ENCODE measurements around the gene PHIP. TPM values are rescaled to one million over a fixed set of nuclear protein-coding genes. Genes with fewer than 3 reads are reported as not detected.

PHIP gene
- total RNA-seq, 1 experiment from 2014 or later = 22.6 TPM

DNA sequence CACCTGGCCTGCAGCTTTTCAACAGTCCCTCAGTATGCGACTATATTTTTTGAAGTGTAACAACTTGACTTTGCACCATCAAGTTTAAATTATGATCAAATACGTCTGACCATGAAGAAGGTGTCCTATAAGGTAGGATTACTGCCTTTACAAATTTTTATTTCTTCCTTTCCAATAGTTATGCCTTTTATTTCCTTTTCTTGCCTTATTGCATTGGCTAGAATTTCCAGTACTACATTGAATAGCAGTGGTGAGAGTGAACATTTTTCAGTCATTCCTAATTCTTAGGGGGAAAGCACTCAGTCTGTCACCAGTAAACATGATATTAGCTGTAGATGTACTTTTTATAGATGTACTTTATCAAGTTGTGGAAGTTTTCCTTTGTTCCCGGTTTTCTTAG, 129.3 kb downstream of the PHIP start:
- Histone ChIP-seq H3K9me2 (ENCODE audit: insufficient read depth) (no peaks in the 10 kb centered on the region), H4K20me1 (ENCODE audit: insufficient read depth) (no peaks in the 10 kb centered on the region), H3K9ac (ENCODE audit: low read length) (no peak overlapping the region), H3K79me2 (ENCODE audit: insufficient read depth, low read length) (no peaks in the 10 kb centered on the region), H2AFZ (ENCODE audit: low read depth, low read length, poor library complexity, severe bottlenecking) (no peak overlapping the region), H3K9me3 (ENCODE audit: control insufficient read depth in 1 of 2, insufficient read depth in 1 of 2, low read depth in 1 of 2, low read length in 2 of 2) (peaks cover 6% of the 10 kb centered on the region in 2 experiments; a peak in 1 of 4 replicates), H3K27me3 (ENCODE audit: insufficient read depth, low read length) (no peaks in the 10 kb centered on the region), H3K4me3 (replicated peaks in 1 of 2; ENCODE audit: low read depth in 1 of 2, low read length in 2 of 2) (no peak overlapping the region), H3K4me1 (ENCODE audit: control insufficient read depth in 1 of 2, insufficient read depth in 2 of 2, low read length in 2 of 2) (no peaks in the 10 kb centered on the region), H3K27ac (ENCODE audit: low read depth, low read length) (no peak overlapping the region), H3K4me2 (ENCODE audit: low read length) (no peak overlapping the region), H3K36me3 (ENCODE audit: control insufficient read depth in 1 of 2, insufficient read depth in 2 of 2, low read length in 2 of 2) (peaks cover 27 to 29% of the 10 kb centered on the region in 2 experiments)
- ChIA-PET POLR2A (no interaction called here), CTCF (no interaction called here), RAD21 (ENCODE audit: low non-redundant PET in 1 of 2, low total read pairs in 2 of 2, uncharacterized antibody in 2 of 2, unreplicated experiment in 2 of 2) (no interaction called here)
- TF ChIP-seq EZH2phosphoT487 (IDR thresholded peaks at IDR 0.05; ENCODE audit: borderline replicate concordance) (no peak), POLR2A (IDR thresholded peaks at IDR 0.05; ENCODE audit: borderline replicate concordance, extremely low read depth, insufficient read depth, insufficient read length) (no peak), ZFX (IDR thresholded peaks at IDR 0.05) (no peak), RAD21 (IDR thresholded peaks at IDR 0.05; ENCODE audit: low read depth) (no peak), POLR2AphosphoS5 (IDR thresholded peaks at IDR 0.05; ENCODE audit: low read depth, low read length) (no peak), JUND (IDR thresholded peaks at IDR 0.05) (no peak), FOSL1 (IDR thresholded peaks at IDR 0.05; ENCODE audit: low read depth) (no peak), ELF1 (IDR thresholded peaks at IDR 0.05; ENCODE audit: borderline replicate concordance, low read depth) (no peak), SRF (IDR thresholded peaks at IDR 0.05; ENCODE audit: low read depth) (no peak), ZNF274 (IDR thresholded peaks at IDR 0.05; ENCODE audit: low read depth, low read length) (no peak), SIN3A (IDR thresholded peaks at IDR 0.05; ENCODE audit: low read depth) (no peak), SP1 (IDR thresholded peaks at IDR 0.05; ENCODE audit: low read depth) (no peak), EGR1 (IDR thresholded peaks at IDR 0.05; ENCODE audit: low read depth) (no peak)
- TF ChIP-seq, protein P1, sequence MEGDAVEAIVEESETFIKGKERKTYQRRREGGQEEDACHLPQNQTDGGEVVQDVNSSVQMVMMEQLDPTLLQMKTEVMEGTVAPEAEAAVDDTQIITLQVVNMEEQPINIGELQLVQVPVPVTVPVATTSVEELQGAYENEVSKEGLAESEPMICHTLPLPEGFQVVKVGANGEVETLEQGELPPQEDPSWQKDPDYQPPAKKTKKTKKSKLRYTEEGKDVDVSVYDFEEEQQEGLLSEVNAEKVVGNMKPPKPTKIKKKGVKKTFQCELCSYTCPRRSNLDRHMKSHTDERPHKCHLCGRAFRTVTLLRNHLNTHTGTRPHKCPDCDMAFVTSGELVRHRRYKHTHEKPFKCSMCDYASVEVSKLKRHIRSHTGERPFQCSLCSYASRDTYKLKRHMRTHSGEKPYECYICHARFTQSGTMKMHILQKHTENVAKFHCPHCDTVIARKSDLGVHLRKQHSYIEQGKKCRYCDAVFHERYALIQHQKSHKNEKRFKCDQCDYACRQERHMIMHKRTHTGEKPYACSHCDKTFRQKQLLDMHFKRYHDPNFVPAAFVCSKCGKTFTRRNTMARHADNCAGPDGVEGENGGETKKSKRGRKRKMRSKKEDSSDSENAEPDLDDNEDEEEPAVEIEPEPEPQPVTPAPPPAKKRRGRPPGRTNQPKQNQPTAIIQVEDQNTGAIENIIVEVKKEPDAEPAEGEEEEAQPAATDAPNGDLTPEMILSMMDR (IDR thresholded peaks at IDR 0.05 in 2 of 3, conservative IDR thresholded peaks at IDR 0.05 in 1 of 3; ENCODE audit: borderline replicate concordance in 1 of 3, insufficient read depth in 1 of 3, low read depth in 2 of 3, low read length in 2 of 3) = no peak
- TF ChIP-seq, protein P2, sequence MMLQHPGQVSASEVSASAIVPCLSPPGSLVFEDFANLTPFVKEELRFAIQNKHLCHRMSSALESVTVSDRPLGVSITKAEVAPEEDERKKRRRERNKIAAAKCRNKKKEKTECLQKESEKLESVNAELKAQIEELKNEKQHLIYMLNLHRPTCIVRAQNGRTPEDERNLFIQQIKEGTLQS (IDR thresholded peaks at IDR 0.05) = no peak
- TF ChIP-seq, protein P3, sequence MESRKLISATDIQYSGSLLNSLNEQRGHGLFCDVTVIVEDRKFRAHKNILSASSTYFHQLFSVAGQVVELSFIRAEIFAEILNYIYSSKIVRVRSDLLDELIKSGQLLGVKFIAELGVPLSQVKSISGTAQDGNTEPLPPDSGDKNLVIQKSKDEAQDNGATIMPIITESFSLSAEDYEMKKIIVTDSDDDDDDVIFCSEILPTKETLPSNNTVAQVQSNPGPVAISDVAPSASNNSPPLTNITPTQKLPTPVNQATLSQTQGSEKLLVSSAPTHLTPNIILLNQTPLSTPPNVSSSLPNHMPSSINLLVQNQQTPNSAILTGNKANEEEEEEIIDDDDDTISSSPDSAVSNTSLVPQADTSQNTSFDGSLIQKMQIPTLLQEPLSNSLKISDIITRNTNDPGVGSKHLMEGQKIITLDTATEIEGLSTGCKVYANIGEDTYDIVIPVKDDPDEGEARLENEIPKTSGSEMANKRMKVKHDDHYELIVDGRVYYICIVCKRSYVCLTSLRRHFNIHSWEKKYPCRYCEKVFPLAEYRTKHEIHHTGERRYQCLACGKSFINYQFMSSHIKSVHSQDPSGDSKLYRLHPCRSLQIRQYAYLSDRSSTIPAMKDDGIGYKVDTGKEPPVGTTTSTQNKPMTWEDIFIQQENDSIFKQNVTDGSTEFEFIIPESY (IDR thresholded peaks at IDR 0.05; ENCODE audit: extremely low read depth, insufficient replicate concordance, low read length) = no peak
- TF ChIP-seq, protein P4, sequence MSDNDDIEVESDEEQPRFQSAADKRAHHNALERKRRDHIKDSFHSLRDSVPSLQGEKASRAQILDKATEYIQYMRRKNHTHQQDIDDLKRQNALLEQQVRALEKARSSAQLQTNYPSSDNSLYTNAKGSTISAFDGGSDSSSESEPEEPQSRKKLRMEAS (IDR thresholded peaks at IDR 0.05) = no peak
- TF ChIP-seq, protein P5, sequence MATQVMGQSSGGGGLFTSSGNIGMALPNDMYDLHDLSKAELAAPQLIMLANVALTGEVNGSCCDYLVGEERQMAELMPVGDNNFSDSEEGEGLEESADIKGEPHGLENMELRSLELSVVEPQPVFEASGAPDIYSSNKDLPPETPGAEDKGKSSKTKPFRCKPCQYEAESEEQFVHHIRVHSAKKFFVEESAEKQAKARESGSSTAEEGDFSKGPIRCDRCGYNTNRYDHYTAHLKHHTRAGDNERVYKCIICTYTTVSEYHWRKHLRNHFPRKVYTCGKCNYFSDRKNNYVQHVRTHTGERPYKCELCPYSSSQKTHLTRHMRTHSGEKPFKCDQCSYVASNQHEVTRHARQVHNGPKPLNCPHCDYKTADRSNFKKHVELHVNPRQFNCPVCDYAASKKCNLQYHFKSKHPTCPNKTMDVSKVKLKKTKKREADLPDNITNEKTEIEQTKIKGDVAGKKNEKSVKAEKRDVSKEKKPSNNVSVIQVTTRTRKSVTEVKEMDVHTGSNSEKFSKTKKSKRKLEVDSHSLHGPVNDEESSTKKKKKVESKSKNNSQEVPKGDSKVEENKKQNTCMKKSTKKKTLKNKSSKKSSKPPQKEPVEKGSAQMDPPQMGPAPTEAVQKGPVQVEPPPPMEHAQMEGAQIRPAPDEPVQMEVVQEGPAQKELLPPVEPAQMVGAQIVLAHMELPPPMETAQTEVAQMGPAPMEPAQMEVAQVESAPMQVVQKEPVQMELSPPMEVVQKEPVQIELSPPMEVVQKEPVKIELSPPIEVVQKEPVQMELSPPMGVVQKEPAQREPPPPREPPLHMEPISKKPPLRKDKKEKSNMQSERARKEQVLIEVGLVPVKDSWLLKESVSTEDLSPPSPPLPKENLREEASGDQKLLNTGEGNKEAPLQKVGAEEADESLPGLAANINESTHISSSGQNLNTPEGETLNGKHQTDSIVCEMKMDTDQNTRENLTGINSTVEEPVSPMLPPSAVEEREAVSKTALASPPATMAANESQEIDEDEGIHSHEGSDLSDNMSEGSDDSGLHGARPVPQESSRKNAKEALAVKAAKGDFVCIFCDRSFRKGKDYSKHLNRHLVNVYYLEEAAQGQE (IDR thresholded peaks at IDR 0.05; ENCODE audit: low read depth) = no peak
- ATAC-seq = no peak
- intact Hi-C loops (cut with micrococcal nuclease) = no loop called here
- no peak for DNase-seq (ENCODE audit: low read depth, low spot score)
- BruUV-seq (replicated peaks) = no TSS peak

All from HCT116 (cell line).